ENCODE measurements around the gene TM9SF4.

GRCh38 chr20:32201977-32202363 lies 92.5 kb downstream of the TM9SF4 start:
- TF ChIP-seq, protein P1, sequence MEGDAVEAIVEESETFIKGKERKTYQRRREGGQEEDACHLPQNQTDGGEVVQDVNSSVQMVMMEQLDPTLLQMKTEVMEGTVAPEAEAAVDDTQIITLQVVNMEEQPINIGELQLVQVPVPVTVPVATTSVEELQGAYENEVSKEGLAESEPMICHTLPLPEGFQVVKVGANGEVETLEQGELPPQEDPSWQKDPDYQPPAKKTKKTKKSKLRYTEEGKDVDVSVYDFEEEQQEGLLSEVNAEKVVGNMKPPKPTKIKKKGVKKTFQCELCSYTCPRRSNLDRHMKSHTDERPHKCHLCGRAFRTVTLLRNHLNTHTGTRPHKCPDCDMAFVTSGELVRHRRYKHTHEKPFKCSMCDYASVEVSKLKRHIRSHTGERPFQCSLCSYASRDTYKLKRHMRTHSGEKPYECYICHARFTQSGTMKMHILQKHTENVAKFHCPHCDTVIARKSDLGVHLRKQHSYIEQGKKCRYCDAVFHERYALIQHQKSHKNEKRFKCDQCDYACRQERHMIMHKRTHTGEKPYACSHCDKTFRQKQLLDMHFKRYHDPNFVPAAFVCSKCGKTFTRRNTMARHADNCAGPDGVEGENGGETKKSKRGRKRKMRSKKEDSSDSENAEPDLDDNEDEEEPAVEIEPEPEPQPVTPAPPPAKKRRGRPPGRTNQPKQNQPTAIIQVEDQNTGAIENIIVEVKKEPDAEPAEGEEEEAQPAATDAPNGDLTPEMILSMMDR (IDR thresholded peaks at IDR 0.05): no peak
- TF ChIP-seq POLR2AphosphoS5 (IDR thresholded peaks at IDR 0.05): no peak

All from transverse colon (tissue), 4 donors.